KOPT-K1 (cell line): ENCODE results near the gene OASL.

Experiments used
- H3K27ac ChIP-seq: fragments of 200-600 bp; sonication (generic); 2 replicates; pipeline ENCODE4 v1.5.1; 2016; ENCODE audit warnings: antibody characterized with exemption, mild to moderate bottlenecking, low read depth, low read length; ENCODE audit not compliant: poor library complexity, severe bottlenecking
- H3K36me3 ChIP-seq: fragments of 200-600 bp; sonication (generic); 2 replicates; pipeline ENCODE4 v1.5.1; 2017; ENCODE audit warnings: antibody characterized with exemption, mild to moderate bottlenecking, low read length, moderate library complexity; ENCODE audit not compliant: insufficient read depth
- H3K9me3 ChIP-seq: fragments of 200-600 bp; sonication (generic); 2 replicates; pipeline ENCODE4 v1.5.1; 2017; ENCODE audit warnings: antibody characterized with exemption, low read length, mild to moderate bottlenecking; ENCODE audit not compliant: insufficient read depth, poor library complexity, severe bottlenecking

Gene OASL

GRCh38 chr12:121009741-121010140 lies 29.3 kb downstream of the OASL start:
- Histone ChIP-seq H3K27ac (no peak overlapping the region), H3K36me3 (peaks cover 75% of the 10 kb centered on the region), H3K9me3 (no peaks in the 10 kb centered on the region)

DNA sequence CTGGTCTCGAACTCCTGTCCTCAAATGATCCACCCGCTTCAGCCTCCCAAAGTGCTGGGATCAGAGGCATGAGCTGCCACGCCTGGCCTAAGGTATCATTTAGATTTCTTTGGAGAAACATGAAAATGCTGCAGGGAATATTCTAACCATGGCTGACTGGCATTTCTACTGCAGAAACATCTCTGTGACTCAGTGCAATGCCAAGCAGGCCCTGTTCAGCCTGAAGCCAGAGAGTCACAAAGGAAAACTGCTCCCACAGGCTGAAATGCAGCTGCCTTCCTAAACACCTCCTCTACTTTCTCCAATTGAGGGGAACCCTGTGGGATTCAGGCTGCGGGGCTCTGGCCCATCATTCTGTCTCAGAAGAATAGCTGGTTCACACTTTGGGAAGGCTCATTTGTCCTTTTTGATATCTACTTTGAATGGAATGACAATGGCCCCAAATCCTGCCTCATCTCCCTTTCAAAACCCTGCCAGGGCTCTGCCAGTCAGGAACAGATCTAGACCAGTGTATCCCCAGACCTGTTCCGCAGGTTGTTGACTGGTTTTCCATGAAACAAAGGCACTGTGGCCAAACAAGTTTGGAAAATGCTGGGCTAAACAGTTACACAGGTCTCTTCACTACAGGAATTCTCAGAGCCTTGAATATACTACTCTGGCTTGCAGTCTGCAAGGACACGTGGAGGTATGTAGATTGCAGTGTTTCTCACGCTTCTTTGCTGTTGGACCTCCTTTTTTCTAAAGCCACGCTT lies 30.5 kb downstream of the OASL start:
- peaks cover 87% of the 10 kb centered on the region for H3K36me3 ChIP-seq
- no peak overlapping the region for H3K27ac ChIP-seq
- H3K9me3 ChIP-seq: no peaks in the 10 kb centered on the region

GRCh38 chr12:121005346-121005815 lies 33.7 kb downstream of the OASL start:
- Histone ChIP-seq H3K9me3 (no peaks in the 10 kb centered on the region), H3K27ac (no peak overlapping the region), H3K36me3 (peaks cover 81% of the 10 kb centered on the region)

GRCh38 chr12:121004253-121004815 lies 34.7 kb downstream of the OASL start:
- Histone ChIP-seq H3K9me3 (no peaks in the 10 kb centered on the region), H3K27ac (no peak overlapping the region), H3K36me3 (peaks cover 71% of the 10 kb centered on the region)

- peaks cover 64% of the 10 kb centered on the region for H3K36me3 ChIP-seq
- H3K27ac ChIP-seq: no peak overlapping the region
- no peaks in the 10 kb centered on the region for H3K9me3 ChIP-seq
Observed at GRCh38 chr12:121003650-121004049, 35.4 kb downstream of the OASL start.

DNA sequence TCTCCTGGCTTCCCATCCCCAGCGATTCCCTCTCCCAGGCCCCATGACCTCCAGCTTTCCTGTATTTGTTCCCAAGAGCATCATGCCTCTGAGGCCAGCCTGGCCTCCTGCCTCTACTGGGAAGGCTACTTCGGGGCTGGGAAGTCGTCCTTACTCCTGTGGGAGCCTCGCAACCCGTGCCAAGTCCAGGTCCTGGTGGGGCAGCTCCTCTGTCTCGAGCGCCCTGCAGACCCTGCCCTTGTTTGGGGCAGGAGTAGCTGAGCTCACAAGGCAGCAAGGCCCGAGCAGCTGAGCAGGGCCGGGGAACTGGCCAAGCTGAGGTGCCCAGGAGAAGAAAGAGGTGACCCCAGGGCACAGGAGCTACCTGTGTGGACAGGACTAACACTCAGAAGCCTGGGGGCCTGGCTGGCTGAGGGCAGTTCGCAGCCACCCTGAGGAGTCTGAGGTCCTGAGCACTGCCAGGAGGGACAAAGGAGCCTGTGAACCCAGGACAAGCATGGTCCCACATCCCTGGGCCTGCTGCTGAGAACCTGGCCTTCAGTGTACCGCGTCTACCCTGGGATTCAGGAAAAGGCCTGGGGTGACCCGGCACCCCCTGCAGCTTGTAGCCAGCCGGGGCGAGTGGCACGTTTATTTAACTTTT lies 37.1 kb downstream of the OASL start:
- peak overlapping the region; percentile 66 for H3K27ac ChIP-seq
- H3K9me3 ChIP-seq: no peaks in the 10 kb centered on the region
- H3K36me3 ChIP-seq: peaks cover 48% of the 10 kb centered on the region

GRCh38 chr12:121001060-121001459 lies 38.0 kb downstream of the OASL start:
- Histone ChIP-seq H3K36me3 (peaks cover 44% of the 10 kb centered on the region), H3K27ac (peak overlapping the region; percentile 66), H3K9me3 (no peaks in the 10 kb centered on the region)

GRCh38 chr12:121000530-121000929 lies 38.5 kb downstream of the OASL start:
- Histone ChIP-seq H3K36me3 (peaks cover 40% of the 10 kb centered on the region), H3K27ac (peak overlapping the region; percentile 66), H3K9me3 (no peaks in the 10 kb centered on the region)

DNA sequence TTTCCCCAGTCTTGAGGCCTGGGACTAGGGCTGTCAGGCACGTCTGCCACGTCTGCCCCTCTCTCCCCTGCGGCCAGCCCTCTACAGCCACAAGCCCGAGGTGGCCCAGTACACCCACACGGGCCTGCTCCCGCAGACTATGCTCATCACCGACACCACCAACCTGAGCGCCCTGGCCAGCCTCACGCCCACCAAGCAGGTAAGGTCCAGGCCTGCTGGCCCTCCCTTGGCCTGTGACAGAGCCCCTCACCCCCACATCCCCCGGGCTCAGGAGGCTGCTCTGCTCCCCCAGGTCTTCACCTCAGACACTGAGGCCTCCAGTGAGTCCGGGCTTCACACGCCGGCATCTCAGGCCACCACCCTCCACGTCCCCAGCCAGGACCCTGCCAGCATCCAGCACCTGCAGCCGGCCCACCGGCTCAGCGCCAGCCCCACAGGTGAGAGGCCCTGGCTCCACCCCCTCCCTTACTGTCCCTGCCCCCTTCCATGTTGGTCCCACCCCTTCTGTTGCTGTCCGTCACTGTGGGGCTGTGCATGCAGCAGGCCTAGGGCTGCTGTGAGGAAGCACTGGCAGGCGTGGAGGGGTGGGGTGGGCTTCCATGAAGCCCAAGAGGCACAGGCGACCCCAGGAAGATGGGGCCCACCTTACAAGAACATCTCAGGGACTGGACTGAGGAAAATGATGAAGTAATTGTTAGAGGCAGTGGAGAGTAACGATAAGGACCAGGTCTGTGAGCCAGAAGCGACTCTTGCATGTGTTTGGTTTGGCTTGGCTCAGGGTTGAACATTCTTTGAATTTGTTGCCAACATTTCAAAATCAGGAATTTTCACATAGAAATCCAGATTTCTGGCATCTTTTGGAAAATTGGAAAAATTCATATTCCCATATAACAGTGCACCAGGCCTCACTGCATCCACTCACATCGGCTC lies 39.6 kb downstream of the OASL start:
- H3K27ac ChIP-seq: no peak overlapping the region
- H3K36me3 ChIP-seq: peaks cover 29% of the 10 kb centered on the region
- no peaks in the 10 kb centered on the region for H3K9me3 ChIP-seq

GRCh38 chr12:120998435-120998834 lies 40.6 kb downstream of the OASL start:
- Histone ChIP-seq H3K27ac (peak overlapping the region; percentile 14), H3K9me3 (no peaks in the 10 kb centered on the region), H3K36me3 (peaks cover 19% of the 10 kb centered on the region)

- Histone ChIP-seq H3K27ac (no peak overlapping the region), H3K9me3 (no peaks in the 10 kb centered on the region), H3K36me3 (peaks cover 9% of the 10 kb centered on the region)
Observed at GRCh38 chr12:120997448-120997847, 41.6 kb downstream of the OASL start.

DNA sequence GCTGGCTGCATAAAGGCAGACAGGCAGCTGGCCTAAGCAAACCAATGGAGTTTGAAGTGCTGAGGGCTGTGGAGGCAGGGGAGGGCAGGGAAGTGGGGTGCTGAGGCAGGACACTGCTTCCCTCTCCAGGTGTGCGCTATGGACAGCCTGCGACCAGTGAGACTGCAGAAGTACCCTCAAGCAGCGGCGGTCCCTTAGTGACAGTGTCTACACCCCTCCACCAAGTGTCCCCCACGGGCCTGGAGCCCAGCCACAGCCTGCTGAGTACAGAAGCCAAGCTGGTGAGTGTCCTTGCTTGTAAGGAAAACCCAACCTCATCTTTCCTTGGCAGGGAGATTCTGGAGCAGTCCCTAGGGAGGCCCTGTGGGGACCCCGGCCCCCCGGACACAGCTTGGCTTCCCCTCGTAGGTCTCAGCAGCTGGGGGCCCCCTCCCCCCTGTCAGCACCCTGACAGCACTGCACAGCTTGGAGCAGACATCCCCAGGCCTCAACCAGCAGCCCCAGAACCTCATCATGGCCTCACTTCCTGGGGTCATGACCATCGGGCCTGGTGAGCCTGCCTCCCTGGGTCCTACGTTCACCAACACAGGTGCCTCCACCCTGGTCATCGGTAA lies 42.8 kb downstream of the OASL start:
- H3K9me3 ChIP-seq: no peaks in the 10 kb centered on the region
- no peak overlapping the region for H3K27ac ChIP-seq
- H3K36me3 ChIP-seq: no peaks in the 10 kb centered on the region

- H3K36me3 ChIP-seq: no peaks in the 10 kb centered on the region
- H3K27ac ChIP-seq: no peak overlapping the region
- H3K9me3 ChIP-seq: no peaks in the 10 kb centered on the region
Observed at GRCh38 chr12:120994589-120995337, 44.3 kb downstream of the OASL start.

DNA sequence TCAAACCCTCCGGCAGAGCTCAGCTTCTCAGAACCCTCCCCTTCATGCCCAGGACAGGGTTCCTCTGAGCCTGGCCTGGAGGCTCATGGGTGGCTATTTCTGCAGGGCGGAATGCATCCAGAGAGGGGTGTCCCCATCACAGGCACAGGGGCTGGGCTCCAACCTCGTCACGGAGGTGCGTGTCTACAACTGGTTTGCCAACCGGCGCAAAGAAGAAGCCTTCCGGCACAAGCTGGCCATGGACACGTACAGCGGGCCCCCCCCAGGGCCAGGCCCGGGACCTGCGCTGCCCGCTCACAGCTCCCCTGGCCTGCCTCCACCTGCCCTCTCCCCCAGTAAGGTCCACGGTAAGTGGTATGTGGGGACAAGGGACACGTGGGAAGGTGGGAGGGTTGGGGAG lies 45.0 kb downstream of the OASL start:
- Histone ChIP-seq H3K36me3 (no peaks in the 10 kb centered on the region), H3K9me3 (no peaks in the 10 kb centered on the region), H3K27ac (no peak overlapping the region)
